ENCODE results near the gene SHROOM3.
"Not testable (repeated sequence)": the region's sequence is repeated elsewhere in the genome, so short reads cannot be mapped to it uniquely, and the experiment has no call there.

Gene SHROOM3

DNA sequence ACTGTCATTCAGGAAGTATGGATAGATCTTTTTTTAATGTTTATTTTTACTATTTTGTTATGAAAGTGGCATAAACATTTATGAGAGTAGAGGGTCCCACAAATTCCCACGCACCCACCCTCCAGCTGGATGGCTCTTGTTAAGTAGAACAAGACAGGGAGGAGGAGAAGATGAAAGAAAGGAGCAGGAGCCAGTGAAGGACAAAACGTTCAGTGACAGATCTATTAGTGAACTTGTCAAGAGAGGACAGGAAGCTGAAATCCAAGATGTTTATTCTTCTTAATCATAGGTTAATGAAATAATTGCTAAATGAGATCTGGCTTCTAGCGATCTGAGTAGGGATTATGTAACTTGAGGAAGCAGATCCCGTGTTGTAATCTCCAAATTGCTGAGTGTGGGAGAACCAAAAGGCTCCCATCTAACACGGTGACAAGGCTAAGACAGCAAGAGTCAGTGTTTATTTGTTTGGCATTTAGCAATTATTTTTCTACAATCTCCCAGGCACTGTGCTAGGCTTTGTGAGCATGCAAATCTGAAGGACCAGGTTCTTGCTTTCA, 162.5 kb downstream of the SHROOM3 start:
- DNase-seq, result no peak

DNA sequence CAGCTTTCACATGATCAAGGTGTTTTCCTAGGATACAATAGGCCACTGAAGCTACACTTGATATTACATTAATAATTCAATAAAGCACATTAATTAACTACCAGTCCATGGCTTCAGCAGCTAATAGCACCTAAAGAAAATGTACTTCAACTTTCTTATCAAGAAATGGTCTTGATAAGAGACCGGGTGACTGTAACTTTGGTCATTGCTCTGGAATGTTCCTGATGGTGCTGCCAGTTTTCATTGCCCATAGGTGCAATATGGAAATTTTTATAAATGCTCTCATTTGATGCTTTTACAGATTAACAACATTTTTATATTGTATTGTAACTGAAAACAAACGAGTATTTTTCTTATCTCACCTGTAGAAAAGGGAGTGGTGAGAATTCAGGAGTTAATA, 165.4 kb downstream of the SHROOM3 start:
- DNase-seq, result no peak

DNA sequence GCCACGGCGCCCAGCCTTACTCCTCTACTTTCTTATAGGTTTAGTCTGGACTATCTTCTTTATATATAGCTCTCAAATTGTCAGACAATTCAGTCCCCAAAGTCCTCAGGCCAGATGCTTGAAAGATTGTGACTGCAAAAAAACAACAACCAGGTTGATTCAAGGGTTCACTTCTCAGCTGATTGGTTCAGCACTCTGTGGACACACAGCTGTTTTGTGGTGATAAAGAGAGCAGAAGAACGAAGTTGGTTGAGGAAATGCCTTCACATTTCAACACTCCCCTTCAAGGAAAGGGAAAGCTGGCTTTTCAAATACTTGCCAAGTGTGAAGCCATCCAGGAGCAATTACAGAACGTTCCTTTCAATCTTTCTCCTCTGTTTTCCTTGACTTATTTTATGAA, 166.8 kb downstream of the SHROOM3 start:
- DNase-seq, result peak; percentile 54

DNA sequence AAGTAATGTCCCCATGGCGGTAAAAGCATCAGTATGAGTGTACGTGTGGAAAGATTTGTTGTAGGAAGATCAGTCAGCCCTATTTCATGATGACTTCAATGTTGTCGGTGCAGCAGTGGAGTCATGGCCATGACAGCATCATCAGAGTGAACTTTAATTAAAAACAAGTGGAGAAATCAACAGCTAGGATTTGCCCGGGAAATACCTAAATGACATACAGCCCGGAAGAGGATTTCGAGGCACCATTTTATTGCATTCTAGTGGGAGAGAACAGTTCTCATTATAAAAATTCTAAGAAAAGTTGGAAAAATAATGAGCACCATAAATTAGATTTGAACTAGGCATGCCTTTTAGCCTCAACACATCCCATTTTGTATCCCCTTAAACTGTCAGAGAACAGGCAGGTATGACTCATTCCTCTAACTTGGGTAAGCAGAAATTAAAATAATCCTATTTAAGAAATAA, 170.1 kb downstream of the SHROOM3 start:
- DNase-seq, result no peak

DNA sequence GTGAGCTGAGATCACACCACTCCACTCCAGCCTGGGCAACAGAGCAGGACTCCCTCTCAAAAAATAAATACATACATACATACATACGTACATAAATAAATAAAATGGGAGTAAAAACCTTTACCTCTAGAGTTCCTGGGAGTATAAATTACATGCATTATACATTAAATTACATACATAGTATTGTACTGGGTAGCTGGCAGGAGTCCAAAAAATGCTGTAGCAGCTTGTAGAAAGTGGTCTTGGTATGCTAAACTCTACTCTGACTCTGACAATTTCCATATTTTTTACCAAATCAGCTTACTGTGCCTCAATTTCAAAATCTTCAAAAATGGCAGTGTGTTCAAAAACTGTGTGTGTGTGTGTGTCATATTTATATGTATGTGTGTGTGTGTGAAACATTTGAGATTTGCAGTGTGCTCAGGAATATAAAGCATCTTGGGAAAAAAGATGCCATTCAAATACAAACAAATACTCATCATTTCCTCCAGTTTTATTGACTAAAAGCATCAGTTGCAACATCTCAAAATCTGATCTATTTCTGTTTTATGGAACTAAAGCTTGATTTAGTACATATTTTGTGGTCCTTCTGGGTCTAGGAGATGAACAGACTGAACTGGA, 171.7 kb downstream of the SHROOM3 start:
- DNase-seq, result no peak

DNA sequence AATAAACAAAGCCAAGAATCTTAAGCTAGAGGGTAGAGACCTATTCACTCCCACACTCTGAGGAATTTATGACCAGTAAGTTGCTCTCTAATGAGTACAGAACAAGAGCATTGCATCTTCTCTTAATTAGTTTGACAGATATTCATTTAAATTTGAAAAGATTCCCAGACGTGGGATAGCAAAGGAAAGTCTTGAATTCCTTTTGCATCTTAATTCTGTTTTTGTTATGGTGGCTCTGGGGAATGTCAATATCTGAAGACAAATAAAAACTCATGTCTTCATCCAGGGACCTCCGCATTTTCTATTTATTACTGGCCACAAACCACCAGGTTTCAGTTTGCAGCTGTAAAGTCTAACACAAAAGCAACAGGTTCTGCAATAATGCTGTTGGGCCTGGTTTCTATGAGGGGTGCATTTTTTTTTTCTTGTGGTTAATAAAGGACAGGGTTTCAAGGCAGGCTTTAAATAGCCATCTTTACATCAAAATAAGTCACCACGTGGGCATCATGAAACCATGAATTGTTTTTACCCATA, 172.3 kb downstream of the SHROOM3 start:
- no peak for DNase-seq

DNA sequence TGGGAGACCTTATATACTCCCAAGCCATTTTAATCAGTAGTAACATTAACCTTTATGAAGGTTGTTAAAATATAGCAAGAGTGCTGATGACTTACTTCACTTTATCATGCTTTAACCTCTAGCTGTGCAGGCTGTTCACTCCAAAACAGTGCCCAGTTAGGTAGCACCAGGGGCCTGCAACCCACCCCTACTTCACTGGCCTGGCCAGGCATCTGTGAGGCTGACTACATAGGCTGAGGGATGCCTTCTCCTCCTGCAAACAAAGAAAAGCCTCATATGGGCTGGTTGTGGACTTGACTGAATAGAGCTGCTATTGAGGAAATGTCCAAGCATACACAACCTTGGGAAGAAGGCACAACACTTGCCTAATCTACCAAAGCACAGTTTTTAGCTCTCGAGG, 172.8 kb downstream of the SHROOM3 start:
- no peak for DNase-seq

DNA sequence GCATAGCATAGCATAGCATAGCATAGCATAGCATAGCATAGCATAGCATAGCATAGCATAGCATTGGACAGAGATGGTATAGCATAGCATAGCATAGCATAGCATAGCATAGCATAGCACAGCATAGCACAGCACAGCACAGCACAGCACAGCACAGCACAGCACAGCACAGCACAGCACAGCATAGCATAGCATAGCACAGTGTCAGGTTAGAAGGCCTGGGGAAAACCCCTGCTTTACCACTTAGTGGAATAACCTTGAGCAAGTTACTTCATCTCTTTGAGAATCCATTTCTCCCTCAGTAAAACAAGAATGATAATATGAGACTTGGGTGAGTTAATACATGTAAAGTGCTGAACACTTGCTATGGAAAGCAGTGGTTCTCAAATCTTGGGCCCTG, 173.5 kb downstream of the SHROOM3 start:
- not testable (repeated sequence) for DNase-seq

DNA sequence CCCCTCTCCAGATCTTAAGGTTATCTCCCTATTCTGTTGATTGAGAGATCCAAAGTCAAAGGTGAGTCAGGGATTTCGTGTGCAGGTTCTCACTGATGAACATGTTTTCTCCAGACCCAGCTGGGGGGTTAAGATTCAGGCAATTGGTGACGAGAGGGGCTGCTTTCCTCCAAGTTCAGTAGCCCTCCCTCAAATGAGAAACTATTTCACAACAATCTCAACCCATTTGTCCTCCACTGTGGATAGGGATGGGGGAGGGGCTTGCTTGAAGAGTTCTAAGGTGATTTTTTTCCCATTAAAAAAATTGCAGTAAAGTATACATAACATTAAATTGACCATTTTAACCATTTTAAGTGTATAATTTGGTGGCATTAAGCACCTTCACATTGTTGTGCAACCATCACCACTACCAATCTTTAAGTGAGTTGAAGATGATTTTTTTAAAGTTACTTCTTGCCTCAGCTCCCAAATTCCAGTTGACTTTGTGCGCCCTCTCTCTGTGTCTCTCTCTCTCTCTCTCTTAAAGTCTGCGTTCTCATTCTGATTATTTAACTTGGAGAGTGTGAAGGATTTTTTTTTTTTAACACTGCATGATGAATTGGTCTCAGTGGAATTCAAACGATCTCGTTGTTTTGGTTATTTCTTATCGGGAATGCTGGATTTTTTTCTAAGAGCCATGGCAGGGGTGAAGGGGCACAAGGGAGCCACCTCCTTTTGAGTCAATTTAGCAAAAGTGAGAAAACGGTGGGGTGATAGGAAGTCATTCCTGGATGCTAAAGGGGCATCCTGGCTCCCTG, 175.9 kb downstream of the SHROOM3 start:
- no peak for DNase-seq

DNA sequence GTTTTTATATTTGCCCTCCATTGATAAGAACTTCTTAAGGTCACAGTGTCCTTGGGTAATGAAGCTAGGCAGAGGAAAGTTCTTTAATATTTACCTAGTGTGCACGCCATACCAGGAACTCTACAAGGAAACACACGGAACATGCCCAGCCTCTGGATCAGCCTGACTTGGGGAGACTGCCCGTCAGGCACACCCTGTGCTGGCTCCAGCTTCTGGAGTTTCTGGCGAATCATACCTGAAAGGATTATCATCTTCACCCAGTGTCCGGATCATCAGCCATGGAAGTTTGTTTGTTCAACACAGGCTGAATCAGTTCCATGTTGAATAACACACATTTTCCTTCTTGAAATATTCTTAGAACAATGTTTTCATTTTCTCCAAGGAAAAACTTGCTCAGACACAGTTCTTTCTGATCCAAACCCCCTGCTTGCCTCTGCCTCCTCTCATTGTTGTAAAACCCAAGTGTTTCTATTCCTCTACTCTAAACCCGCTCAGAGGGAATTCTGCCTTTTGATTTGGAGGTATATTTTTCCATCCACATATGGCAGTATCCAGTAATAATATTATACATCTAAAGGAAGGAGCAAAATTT, 176.7 kb downstream of the SHROOM3 start:
- no peak for DNase-seq

DNA sequence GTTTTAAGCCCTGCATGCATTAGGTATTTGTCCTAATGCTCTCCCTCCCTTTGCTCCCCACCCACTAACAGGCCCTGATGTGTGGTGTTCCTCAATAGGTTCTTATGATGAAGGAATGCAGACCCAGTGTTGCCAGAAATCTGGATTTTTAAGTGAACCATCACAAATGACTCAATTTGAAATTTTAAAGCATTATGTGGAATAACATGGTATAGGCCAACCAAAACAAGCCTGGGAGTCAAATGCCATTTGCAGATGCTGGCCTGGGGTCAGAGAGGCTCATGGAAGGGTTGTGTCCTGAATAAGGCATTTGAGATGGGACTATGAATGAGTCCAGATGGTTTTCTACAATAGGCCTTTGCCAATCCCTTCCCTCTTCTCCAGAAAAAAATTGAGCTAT, 179.6 kb downstream of the SHROOM3 start:
- DNase-seq, result no peak

DNA sequence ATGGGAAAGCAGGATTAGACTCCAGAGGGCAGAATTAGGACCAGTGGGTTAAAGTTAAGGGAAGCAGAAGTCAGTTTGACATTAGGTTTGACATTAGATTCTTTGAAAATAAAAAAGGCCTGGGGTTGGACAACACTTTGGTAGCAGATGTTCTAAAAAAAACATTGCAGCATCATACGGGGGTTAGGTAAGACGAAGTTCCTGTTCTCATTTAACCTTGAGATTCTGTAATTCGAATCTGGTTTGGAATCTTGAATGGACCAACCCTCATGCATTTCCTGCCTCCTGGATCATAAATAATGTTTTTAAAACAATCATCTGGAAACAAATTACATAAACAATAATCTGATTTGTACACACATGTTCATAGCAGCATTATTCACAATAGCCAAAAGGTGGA, 181.0 kb downstream of the SHROOM3 start:
- DNase-seq, result no peak

DNA sequence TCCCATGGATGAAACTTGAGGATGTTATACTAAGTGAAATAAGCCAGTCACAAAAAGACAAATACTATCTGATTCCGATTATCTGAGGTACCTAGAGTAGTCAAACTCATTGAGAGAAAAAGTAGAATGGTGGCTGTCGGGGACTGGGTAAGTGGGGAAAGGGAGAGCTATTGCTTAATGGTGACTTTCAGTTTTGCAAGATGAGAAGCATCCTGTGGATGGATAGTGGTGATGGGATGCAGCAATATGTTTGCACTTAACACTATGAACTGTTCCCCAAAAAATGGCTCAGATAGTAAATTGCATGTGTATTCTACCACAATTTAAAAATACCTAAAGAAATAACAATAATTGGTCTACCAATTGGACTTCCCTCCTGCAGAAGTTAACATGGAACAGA, 181.5 kb downstream of the SHROOM3 start:
- DNase-seq, result no peak

DNA sequence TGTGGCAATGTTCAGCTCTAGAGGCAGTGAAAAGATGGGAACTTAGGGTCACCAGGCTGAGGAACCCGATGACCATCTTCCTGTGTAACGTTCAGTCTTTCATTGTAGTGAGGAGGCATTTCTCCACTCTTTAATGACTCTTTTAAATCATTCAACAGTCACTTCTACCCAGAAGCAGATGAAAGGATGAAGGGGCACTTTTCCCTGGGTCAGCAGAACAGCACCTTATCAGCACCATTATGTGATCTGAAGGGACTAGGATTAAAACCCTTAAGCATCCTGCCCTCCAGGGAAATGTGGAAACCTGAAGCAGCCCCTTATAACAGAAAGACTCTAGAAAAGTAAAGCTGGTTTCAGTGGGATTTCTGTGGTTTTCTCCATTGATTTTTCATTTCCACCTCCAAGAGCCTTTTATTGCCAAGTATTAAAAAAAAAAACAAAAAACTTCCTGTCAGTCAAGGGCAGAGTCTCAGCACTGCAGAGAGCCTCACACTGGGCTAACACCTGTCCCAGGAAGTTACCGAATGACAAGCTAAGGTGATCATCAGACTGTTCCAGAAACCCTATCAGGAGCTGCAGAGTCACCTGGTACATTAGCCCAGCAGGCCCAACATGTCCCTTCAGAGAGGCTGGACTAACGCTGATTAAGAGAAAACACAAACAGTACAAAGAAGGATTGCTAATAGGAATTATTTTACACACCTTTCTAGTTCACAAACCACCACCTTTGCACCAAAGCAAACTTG, 185.9 kb downstream of the SHROOM3 start:
- DNase-seq, result no peak

DNA sequence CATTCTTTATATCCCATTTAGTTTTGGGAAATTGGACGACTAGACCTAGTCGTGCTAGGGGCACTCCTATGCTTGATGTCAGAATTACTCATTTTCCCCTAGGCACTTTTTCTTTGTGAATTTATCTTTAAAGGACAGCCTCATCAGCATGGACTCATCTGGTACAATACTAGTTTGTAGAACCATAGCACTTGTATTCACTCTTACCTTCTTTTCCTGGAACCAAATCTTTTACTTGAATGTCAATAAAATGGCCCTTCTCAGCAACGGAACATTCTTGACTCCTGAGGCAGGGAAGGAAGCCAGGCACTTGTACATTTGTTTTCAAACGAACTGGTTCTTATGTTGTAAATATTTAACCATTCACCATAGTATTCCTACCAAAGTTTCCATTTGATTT, 187.1 kb downstream of the SHROOM3 start:
- DNase-seq, result no peak

DNA sequence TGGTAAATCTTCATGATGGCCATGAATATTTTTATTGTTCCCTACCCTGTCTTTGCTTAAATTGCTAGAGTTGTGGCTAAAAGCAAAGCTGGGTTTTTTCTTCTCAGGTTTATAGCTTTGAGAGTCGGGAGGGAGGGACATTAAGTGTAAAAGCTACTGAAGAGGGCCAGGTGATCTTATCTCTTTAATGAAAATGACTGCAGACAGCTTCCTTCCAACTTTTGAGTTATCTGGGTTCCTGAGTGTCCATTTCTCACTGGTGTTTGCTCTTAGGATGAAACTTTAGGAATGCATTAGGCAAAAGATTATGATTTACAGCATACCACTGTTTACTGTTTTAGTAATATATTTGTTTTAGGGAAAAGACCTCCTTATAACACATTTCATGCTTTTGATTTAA, 187.7 kb downstream of the SHROOM3 start:
- no peak for DNase-seq

DNA sequence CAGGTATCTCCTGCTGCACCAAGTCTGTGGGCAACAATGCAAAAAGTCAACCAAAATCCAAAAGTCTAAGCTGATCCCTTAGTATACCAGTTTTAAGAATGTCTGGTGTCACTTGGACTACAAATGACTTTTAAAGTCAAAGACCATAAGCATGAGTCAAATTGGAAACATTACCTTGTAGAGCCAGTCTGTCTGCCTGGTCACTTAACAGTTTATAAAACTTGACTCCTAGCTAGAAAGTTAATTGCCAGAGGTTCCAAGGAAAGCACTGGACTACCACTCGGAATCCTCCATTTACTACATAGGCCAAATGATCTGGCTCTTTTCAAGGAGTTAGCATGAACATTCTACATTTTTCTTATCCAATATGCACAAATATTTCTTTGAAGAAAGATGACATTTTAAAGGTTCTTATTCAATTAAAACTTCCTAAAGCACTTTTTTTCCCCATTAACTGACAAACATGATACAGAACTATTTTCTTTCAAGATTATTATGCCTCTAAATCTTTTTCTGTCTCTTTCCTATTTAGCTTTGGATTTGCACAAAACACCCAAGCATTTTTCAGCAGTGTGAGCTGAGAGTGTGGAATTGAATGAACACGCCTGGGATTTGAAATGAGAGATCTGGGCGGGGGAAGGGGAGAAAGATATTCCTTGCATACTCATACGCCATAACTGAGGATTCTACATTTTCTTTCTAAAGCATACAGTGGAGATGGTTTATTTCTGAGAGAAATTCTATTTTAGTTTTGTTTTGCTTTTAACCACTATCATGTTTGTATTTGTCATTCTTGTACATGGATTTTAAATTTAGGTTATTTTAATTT, 188.4 kb downstream of the SHROOM3 start:
- DNase-seq, result no peak

DNA sequence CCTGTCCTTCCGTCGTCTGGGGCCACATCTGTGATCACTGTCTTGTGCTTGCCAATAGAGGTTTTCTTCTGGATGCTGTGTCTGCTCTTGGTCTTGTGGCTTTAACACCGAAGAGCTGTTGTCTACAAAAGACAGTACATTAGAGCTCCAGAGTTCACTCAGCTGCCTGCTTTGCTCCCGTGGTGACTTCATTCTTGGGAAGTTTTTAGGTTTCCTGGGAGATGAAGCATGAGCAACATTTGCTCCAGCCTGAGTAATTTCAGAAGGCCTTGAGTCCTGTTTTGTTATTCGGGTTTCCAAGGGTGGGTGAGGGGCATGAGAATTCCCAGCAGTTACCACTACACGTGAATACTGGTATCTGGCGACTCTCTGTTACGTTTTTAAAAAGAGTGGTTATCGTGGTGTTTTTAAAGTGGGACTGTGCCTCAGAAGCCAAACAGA, 189.2 kb downstream of the SHROOM3 start:
- no peak for DNase-seq

DNA sequence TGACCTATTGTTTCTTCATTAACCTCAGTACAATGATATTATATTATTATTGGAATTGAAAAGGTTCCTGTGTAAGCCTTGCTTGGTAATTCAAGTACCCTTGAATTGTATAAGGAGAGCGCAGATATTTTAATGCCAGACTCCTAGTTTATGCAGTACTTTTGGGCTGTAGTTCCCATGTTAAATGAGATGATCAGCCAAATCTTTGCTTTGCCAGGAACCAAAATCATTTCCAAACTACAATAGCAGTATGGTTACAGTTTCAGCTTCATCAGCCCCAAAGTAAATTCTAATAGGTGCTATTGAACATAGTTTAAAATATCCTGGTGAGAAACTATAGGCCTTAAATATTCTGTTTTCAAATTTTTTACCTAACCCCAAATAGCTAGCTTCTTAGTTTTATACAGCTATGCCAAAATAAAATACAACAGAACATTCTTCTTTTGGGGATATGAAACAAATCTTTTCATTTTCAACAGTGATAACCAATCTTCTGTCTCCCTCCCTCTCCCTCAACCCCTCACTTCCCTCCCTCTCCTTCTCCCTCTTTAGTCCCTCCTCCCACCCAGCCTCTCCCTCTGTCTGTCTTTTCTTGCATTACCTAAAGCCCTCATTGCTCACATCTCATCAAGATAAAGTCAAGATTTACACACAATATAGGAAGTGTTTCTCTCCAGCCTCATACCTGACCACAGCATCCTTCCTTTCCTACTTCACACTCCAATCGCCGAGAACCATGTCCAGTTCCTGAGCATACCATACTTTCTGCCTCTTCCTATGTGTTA, 190.1 kb downstream of the SHROOM3 start:
- no peak for DNase-seq

DNA sequence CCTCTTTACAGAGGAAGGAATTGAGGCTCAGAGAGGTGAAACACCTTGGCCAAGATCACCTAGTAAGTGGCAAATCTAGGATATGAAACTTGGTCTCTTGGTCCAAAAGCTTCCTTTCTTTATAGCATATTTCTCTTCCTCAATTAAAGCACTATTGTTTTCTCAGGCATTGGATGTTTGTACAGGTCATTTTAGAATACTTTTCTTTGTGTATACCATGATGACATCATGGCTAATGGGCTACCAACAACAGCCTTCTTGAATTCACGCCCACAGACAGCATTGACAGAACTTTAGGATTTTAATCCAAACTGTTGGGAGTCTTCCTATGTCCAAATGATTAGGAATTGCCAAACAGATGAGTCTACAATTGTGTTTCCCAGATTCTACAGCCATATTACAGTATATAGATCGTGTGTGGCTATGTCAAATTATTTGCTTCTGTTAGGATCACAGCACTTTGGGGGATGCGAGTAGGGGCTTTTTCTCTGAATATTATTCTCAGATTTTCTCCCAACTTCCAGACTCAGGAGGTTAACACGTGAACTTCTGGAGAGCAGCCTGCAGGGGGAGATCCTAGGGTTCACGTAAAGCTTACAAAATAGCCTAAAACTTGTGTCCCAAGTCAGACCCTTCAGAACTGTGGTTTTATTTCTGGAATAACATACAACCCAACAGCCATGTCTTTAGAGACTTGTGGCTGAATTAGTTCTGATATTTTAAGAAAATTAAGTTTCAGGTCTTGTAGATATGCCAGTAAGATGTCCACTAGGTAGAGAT, 191.8 kb downstream of the SHROOM3 start:
- DNase-seq, result no peak
